ENCODE measurements around the gene CPVL.

DNA sequence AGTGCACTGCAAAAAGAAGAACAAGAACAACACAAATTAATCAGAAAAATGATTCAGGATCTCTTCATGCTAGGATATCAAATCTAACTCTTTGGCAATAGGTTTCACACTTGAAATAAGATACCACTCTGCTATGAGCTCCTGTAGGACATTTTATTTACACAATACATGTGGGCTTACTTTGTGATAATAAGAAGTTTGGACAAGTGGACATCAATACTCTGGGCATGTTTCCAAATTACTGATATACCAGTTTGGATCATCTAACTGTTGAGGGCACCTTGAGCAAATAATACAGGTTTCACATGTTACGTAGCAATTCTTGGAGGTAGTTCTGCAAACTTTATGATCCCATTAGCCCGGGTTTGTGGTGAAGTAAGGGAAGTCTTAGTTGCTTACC, 59.8 kb downstream of the CPVL start:
- TF ChIP-seq EZH2 (IDR thresholded peaks at IDR 0.05; ENCODE audit: borderline replicate concordance, low read length) = no peak
- TF ChIP-seq, protein P1, sequence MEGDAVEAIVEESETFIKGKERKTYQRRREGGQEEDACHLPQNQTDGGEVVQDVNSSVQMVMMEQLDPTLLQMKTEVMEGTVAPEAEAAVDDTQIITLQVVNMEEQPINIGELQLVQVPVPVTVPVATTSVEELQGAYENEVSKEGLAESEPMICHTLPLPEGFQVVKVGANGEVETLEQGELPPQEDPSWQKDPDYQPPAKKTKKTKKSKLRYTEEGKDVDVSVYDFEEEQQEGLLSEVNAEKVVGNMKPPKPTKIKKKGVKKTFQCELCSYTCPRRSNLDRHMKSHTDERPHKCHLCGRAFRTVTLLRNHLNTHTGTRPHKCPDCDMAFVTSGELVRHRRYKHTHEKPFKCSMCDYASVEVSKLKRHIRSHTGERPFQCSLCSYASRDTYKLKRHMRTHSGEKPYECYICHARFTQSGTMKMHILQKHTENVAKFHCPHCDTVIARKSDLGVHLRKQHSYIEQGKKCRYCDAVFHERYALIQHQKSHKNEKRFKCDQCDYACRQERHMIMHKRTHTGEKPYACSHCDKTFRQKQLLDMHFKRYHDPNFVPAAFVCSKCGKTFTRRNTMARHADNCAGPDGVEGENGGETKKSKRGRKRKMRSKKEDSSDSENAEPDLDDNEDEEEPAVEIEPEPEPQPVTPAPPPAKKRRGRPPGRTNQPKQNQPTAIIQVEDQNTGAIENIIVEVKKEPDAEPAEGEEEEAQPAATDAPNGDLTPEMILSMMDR (conservative IDR thresholded peaks at IDR 0.05 in 1 of 2, IDR thresholded peaks at IDR 0.05 in 1 of 2; ENCODE audit: extremely low read depth in 1 of 2, insufficient read depth in 1 of 2, low read depth in 1 of 2, low read length in 2 of 2) = no peak
